Stimulated activated CD8-positive, alpha-beta memory T cell treated with anti-CD3 and anti-CD28 coated beads, Interleukin-2, amount 100 ng/mL, for 1 hour (primary cell): ENCODE results near the gene CPTP.

ENCODE experiments used
- DNase-seq, 2 donors: peaks; one replicate each; pipeline ENCODE4 v3.0.0-alpha.2; 2020; ENCODE audit warnings: low read depth in 2 of 2

CPTP gene

DNA sequence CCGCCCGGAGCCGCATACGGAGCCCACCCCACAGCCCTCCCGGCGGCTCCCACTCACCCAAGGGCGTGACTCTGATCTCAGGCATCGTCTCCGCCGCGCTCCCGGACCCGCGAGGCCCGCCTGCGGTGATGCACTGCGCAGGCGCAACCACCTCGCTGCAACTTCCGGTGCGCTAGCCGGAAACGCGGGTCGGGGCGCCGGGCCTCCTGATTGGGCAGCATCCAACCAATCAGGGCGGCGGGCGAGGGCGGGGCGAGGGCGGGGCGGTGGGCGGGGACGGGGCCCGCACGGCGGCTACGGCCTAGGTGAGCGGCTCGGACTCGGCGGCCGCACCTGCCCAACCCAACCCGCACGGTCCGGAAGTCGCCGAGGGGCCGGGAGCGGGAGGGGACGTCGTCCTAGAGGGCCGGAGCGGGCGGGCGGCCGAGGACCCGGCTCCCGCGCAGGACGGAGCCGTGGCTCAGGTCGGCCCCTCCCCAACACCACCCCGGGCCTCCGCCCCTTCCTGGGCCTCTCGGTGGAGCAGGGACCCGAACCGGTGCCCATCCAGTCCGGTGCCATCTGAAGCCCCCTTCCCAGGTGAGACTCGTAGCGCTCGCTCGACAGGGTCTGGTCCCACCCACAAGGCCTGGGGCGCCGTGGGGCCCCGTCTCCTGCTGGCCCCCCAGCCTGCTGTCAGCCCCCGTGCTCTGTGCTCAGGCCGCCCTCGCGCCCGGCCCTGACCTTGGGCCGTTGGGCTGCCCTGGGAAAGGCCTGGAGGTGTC is at the start of gene CPTP, which contains the start of gene INTS11:
Gene CPTP, plus strand, starts transcription at position 279 of the 764 bp plus-strand sequence. CDS start 2,109 bp downstream, outside the sequence.
Gene INTS11, minus strand, starts transcription at position 137 of the 764 bp plus-strand sequence. Its CDS starts 52 bp downstream, at position 85.
- DNase-seq = peak; percentile 91 to 96

DNA sequence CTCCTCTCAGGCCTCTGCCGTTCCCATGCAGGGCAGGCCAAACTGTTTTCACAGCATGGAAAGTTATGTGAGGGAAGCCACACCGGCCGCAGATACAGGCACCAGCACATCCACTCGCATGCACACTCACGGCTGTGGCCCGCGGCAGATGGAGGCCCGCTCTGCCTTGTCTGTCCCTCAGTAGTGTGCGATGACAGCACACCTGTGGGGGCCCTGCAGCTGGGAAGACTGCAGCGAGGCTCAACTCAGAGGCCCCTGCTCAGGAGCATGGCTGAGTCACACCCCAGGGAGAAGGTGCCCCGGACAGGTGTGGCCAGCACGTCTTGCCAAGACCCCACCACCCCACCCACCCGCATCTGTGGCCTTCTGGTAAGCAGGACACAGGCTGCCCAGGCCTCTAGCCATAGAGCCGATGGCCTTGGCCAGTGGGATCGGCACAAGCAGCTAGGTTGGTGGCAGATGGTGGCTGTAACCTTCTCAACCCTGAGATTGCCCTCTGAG is 49.6 kb upstream of the CPTP start:
- DNase-seq = no peak

- no peak for DNase-seq
Measured at GRCh38 chr1:1275836-1276235, 48.8 kb upstream of the CPTP start.

GRCh38 chr1:1278620-1279019 is 46.0 kb upstream of the CPTP start:
- DNase-seq = no peak

DNA sequence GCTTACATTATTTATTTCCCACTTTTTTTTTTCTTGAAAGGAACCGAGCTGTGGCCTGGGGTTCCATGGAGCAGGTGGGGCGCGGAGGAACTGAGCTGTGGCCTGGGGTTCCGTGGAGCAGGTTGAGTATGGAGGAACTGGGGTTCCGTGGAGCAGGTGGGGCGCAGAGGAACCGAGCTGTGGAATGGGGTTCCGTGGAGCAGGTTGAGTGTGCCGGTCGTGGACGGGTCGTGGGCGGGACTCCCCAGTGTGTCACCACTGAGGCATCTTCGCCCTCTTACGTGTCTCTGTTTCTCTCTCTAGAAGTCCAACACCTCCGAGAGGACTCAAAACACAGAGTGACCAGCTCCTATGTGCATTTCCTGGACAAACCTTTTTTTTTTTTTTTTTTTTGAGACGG is 45.6 kb upstream of the CPTP start:
- no peak for DNase-seq

- DNase-seq = no peak
Measured at GRCh38 chr1:1280782-1281481, 43.7 kb upstream of the CPTP start.

DNA sequence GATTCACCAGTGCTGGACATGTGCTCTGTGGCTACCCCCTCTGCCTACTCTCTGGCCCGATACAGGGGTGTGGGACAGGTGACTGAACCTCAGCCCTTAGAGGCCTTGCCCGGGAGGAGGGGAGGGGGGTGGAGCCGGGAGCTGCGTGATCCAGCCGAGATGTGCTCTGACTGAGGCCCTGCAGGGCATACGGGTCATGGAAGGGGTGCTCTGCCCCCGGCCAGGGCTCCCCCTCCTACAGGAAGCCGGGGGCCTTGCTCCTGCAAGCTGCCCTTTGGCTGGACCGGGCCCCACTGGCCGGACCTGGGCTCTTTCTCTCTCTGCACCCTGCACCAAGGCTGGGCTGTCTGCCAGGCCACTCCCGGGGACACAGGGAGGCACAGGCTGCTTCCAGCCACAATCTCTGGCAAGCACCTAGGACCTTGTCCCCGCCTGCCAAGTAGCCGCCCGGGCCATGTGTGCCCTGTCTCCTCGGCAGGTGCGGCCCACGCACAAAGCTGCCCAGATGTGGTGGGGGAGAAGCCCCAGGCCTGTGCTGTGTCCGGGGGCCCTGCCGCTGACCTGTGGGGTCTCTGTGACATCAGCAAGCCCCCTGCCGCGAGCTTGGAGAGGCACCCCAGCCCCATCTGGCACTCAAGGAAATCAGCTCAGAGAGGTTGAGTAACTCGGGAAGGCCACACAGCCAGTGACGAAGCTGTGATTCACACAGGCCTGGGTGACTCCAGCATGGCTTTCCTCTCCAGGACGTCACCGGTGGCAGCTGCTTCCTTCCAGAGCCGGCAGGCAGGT is 42.9 kb upstream of the CPTP start:
- DNase-seq = no peak

- DNase-seq = no peak
Measured at GRCh38 chr1:1282998-1283397, 41.6 kb upstream of the CPTP start.

GRCh38 chr1:1283821-1284220 is 40.8 kb upstream of the CPTP start:
- DNase-seq = no peak

GRCh38 chr1:1284221-1285101 is 40.1 kb upstream of the CPTP start:
- no peak for DNase-seq

GRCh38 chr1:1285102-1285571 is 39.5 kb upstream of the CPTP start:
- DNase-seq = no peak

GRCh38 chr1:1285611-1286311 is 38.8 kb upstream of the CPTP start:
- DNase-seq = no peak

DNA sequence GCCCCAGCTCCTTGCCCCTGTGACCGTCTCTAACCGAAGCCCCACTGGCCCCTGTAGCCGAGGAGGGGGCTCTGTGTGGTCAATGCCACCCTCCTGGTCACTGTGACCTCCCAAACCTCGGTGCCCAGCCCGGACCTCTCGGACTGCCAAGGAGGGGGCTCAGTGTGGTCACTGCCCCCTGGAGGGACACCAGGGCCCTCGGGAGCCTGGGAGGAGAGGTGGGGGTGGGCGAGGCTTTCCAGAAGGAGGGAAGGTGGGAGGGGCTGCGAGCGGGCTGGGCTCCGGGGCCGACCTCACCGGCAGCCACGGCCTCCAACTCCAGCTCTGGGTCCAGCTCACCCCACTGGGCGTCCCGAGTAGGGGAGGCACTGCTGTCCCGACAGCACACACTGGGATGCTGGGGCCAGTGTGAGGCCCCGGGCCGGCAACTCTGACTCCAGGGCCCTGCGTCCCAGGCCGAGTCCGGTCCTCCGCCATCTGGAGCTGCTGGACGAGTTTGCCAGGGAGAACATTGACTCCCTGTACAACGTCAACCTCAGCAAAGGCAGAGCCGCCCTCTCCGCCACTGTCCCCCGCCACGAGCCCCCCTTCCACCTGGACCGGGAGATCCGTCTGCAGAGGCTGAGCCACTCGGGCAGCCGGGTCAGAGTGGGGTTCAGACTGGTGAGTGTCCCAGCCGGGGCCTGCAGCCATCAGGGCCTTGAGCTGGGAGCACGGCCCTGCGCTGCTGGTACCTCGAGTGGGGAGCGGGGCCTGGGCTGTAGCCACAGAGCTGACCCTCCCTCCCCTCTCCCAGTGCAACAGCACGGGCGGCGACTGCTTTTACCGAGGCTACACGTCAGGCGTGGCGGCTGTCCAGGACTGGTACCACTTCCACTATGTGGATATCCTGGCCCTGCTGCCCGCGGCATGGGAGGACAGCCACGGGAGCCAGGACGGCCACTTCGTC is 38.0 kb upstream of the CPTP start:
- DNase-seq = no peak

DNA sequence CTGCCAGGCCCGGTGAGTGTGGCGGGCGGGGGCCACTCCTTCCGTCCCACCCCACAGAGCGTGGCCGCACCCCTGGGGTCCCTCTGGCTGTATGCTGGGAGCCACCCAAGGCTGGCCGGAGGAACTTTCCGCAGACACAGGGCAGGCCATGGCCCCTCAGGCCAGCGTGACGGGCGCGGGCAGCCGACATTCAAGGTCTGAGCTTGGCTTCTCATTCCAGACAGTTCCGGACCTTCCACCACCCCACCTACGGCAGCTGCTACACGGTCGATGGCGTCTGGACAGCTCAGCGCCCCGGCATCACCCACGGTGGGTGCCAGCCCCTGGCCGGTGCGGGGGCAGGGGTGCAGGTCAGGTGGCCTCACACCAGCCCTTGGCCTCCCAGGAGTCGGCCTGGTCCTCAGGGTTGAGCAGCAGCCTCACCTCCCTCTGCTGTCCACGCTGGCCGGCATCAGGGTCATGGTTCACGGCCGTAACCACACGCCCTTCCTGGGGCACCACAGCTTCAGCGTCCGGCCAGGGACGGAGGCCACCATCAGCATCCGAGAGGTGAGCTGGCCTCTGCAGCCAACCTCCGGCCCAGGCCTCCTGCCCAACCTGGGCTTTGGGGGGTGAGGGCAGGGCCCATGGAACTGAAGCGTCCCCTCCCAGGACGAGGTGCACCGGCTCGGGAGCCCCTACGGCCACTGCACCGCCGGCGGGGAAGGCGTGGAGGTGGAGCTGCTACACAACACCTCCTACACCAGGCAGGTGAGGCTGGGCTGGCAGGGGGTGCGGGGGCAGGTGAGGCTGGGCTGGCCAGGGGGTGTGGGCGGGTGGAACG is 37.1 kb upstream of the CPTP start:
- no peak for DNase-seq

DNA sequence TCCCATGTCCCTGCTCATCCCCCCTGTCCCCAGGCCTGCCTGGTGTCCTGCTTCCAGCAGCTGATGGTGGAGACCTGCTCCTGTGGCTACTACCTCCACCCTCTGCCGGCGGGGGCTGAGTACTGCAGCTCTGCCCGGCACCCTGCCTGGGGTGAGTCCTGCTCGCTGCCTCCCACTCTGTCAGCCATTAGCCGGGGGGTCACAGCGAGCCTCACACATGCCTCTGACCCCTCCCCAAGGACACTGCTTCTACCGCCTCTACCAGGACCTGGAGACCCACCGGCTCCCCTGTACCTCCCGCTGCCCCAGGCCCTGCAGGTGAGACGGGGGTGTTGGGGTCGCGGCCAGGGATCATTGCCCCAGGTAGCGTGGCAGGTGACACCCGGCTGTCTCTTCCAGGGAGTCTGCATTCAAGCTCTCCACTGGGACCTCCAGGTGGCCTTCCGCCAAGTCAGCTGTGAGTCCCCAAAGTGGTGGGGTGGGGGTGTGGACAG is 34.3 kb upstream of the CPTP start:
- peak in 1 of 2 donors; percentile 39 for DNase-seq

- DNase-seq = no peak
Measured at GRCh38 chr1:1291023-1291528, 33.5 kb upstream of the CPTP start.

DNA sequence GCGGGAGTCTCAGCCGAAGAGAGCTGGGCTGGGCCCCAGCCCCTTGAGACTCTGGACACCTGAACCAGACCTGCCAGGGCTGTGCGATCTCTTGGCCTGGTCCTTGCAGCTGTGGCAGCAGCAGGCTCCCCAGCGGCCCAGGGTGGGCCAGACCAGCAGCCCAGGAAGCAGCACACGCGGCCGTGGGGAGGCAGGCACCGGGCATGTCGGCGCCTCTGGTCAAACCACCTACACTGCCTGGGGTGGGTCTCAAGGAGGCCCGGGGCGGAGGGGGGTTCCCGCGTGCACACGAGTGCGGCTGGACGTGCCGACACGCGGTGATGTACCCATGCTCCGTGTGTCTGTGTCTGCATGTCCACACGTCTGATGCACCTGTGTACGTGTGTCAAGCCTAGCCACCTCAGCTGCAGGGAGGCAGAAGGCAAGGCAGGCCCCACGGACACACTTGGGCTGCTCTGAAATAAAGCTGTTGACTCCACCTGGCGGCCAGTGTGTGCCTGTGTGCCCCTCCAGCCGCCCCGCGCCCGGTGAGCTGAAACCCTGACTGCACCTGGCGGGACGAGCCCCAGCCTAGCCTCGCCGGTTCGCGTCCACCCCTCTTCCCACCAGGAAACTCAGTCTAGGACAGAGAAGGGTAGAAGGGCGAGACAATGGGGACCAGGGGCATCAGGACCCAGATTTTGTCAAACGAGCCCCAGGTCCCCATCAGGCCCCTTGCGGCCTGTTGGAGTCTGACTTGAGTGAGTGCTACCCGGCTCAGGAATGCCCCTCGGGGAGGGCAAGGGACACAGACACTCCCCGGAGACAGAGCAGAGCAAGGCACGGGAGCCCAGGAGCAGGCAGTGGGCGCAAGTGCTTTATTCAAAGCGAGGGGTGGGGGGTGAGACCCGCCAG is 32.8 kb upstream of the CPTP start:
- peak in 1 of 2 donors; percentile 42 for DNase-seq
